Measurements from ENCODE around the gene ING3.

Gene ING3

DNA sequence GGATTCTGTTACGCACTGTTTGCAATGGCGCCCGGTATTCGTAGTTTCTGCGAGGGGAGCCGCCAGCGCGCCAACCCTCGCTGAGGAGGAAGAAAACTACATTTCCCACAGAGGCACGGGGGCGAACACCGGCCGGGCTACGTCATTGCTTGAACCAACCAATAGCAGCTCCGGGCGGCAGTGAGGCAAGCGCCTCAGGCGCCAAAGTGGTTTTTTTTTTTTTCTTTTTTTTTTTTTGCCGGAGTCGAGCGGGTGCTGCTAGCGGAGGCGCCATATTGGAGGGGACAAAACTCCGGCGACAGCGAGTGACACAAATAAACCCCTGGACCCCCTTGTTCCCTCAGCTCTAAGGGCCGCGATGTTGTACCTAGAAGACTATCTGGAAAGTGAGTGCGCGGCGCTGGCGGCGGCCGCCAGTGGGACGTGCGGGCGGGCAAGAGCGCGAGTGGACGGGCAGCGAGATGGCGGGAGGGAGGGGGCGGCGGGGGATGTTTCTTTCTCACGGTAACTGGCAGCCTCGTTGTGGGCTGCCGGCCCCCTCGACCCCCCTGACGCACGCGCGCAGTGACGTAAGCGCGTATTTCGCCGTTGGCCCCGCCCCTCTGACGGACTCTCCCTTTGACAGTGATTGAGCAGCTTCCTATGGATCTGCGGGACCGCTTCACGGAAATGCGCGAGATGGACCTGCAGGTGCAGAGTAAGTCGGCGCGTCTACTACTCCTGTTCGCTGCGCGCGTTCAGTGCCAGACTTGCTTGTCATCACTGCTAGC, at the start of gene ING3 (continued):
- TF ChIP-seq ZNF629 (tag by site-specific recombination; IDR thresholded peaks at IDR 0.05) (peak; percentile 99), ZNF280D (tag by site-specific recombination; IDR thresholded peaks at IDR 0.05) (peak; percentile 93), ZNF48 (tag by site-specific recombination; IDR thresholded peaks at IDR 0.05) (no peak), ZNF324 (tag by site-specific recombination; IDR thresholded peaks at IDR 0.05) (peak; percentile 77; the same call in 1 of the 2 replicates), ZBTB21 (tag by site-specific recombination; IDR thresholded peaks at IDR 0.05) (peak; percentile 99), ZNF654 (tag by site-specific recombination; IDR thresholded peaks at IDR 0.05; ENCODE audit: low read depth) (no peak), ZNF843 (tag by site-specific recombination; IDR thresholded peaks at IDR 0.05) (peak; percentile 58; the same call in 1 of the 2 replicates), SP3 (tag by site-specific recombination; IDR thresholded peaks at IDR 0.05) (peak; percentile 61), EGR2 (tag by site-specific recombination; IDR thresholded peaks at IDR 0.05; ENCODE audit: low read depth) (peak; percentile 82), ZBTB26 (tag by site-specific recombination; optimal IDR thresholded peaks at IDR 0.05) (peak; percentile 88), ZNF701 (tag by site-specific recombination; IDR thresholded peaks at IDR 0.05) (no peak), ZNF121 (tag by site-specific recombination; IDR thresholded peaks at IDR 0.05) (no peak), KLF1 (tag by site-specific recombination; IDR thresholded peaks at IDR 0.05) (0 out of 2 replicates have a peak, but pooled peaks have one; percentile 15), KLF8 (tag by site-specific recombination; IDR thresholded peaks at IDR 0.05) (peak; percentile 45), ZNF169 (tag by site-specific recombination; IDR thresholded peaks at IDR 0.05) (no peak), PRDM1 (tag by site-specific recombination; IDR thresholded peaks at IDR 0.05) (peak; percentile 18; the same call in 1 of the 2 replicates), ZBTB11 (tag by site-specific recombination; conservative IDR thresholded peaks at IDR 0.05; ENCODE audit: low read depth) (no peak; the same call in 1 of the 2 replicates), BCL11A (tag by site-specific recombination; IDR thresholded peaks at IDR 0.05; ENCODE audit: low read depth) (0 out of 2 replicates have a peak, but pooled peaks have one; percentile 38), SP7 (tag by site-specific recombination; IDR thresholded peaks at IDR 0.05) (peak; percentile 62), ZNF777 (tag by site-specific recombination; IDR thresholded peaks at IDR 0.05; ENCODE audit: borderline replicate concordance) (no peak), RBAK (tag by site-specific recombination; IDR thresholded peaks at IDR 0.05) (peak; percentile 44; the same call in 1 of the 2 replicates), YY2 (tag by site-specific recombination; IDR thresholded peaks at IDR 0.05) (peak; percentile 55; the same call in 1 of the 2 replicates), KLF10 (tag by site-specific recombination; IDR thresholded peaks at IDR 0.05) (no peak; the same call in 1 of the 2 replicates), ZNF2 (tag by site-specific recombination; IDR thresholded peaks at IDR 0.05) (0 out of 2 replicates have a peak, but pooled peaks have one; percentile 62), ZNF274 (IDR thresholded peaks at IDR 0.05; ENCODE audit: low read length) (no peak), ZNF274 (tag by site-specific recombination; IDR thresholded peaks at IDR 0.05; ENCODE audit: borderline replicate concordance) (no peak), ZSCAN30 (tag by site-specific recombination; IDR thresholded peaks at IDR 0.05) (0 out of 2 replicates have a peak, but pooled peaks have one; percentile 22), ZBTB17 (tag by site-specific recombination; IDR thresholded peaks at IDR 0.05) (peak; percentile 75), ZNF175 (tag by site-specific recombination; IDR thresholded peaks at IDR 0.05) (no peak), ZNF146 (tag by site-specific recombination; IDR thresholded peaks at IDR 0.05) (0 out of 2 replicates have a peak, but pooled peaks have one; percentile 23), ZFP69B (tag by site-specific recombination; IDR thresholded peaks at IDR 0.05) (0 out of 2 replicates have a peak, but pooled peaks have one; percentile 18), ZNF335 (tag by site-specific recombination; conservative IDR thresholded peaks at IDR 0.05) (peak; percentile 76), ZSCAN16 (tag by site-specific recombination; IDR thresholded peaks at IDR 0.05) (no peak), ZNF394 (tag by site-specific recombination; IDR thresholded peaks at IDR 0.05; ENCODE audit: borderline replicate concordance) (peak; percentile 27; the same call in 1 of the 2 replicates)
